CD4-positive, alpha-beta T cell treated with Interleukin-12 subunit alpha and Interleukin-12 subunit beta, for 1 hour (primary cell): ENCODE data around the gene PAPLN.
"Not testable (repeated sequence)": the region's sequence is repeated elsewhere in the genome, so short reads cannot be mapped to it uniquely, and the experiment has no call there.

Experiments used
- DNase-seq: peaks from one replicate; pipeline ENCODE4 v3.0.0-alpha.2; 2020

Gene PAPLN

GRCh38 chr14:73305499-73305898 is 68.2 kb downstream of the PAPLN start:
- DNase-seq: no peak

GRCh38 chr14:73307261-73307660 is 70.0 kb downstream of the PAPLN start:
- DNase-seq: no peak

GRCh38 chr14:73309207-73309606 is 71.9 kb downstream of the PAPLN start:
- DNase-seq: not testable (repeated sequence)

- no peak for DNase-seq
Observed at GRCh38 chr14:73311708-73312030, 74.4 kb downstream of the PAPLN start.

GRCh38 chr14:73312687-73313086 is 75.4 kb downstream of the PAPLN start:
- no peak for DNase-seq

- DNase-seq: no peak
Observed at GRCh38 chr14:73313151-73313550, 75.8 kb downstream of the PAPLN start.

- no peak for DNase-seq
Observed at GRCh38 chr14:73323896-73324399, 86.6 kb downstream of the PAPLN start.
